Breast epithelium (tissue), 3 donors: ENCODE measurements around the gene ADAMTSL4.

Source experiments
- POLR2A ChIP-seq: fragments of 450-650 bp; IDR thresholded peaks from one replicate; pipeline ENCODE4 v1.6.1; 2016; ENCODE audit warnings: antibody characterized with exemption, mild to moderate bottlenecking, moderate library complexity
- POLR2AphosphoS5 ChIP-seq, 3 donors: sonication (generic); formaldehyde crosslinking; IDR thresholded peaks; one replicate each; pipeline ENCODE4 v1.6.1; 2017; ENCODE audit warnings: antibody characterized with exemption in 3 of 3
- TF ChIP-seq, protein P1 (sequence below), 3 donors: fragments of 450-650 bp; IDR thresholded peaks; one replicate each; pipeline ENCODE4 v1.5.1; 2016 to 2017; ENCODE audit warnings: antibody characterized with exemption in 3 of 3, mild to moderate bottlenecking in 3 of 3, moderate library complexity in 3 of 3

DNA sequence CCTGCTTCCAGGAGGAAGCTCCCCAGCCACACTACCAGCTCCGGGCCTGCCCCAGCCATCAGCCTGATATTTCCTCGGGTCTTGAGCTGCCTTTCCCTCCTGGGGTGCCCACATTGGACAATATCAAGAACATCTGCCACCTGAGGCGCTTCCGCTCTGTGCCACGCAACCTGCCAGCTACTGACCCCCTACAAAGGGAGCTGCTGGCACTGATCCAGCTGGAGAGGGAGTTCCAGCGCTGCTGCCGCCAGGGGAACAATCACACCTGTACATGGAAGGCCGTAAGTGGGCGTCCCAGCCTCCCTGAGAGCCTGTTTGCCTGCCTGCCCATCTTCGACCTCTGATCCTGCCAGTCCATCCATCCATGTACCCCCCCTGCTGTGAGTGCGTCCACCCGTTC lies 37.7 kb upstream of the ADAMTSL4 start:
- TF ChIP-seq, protein P1, sequence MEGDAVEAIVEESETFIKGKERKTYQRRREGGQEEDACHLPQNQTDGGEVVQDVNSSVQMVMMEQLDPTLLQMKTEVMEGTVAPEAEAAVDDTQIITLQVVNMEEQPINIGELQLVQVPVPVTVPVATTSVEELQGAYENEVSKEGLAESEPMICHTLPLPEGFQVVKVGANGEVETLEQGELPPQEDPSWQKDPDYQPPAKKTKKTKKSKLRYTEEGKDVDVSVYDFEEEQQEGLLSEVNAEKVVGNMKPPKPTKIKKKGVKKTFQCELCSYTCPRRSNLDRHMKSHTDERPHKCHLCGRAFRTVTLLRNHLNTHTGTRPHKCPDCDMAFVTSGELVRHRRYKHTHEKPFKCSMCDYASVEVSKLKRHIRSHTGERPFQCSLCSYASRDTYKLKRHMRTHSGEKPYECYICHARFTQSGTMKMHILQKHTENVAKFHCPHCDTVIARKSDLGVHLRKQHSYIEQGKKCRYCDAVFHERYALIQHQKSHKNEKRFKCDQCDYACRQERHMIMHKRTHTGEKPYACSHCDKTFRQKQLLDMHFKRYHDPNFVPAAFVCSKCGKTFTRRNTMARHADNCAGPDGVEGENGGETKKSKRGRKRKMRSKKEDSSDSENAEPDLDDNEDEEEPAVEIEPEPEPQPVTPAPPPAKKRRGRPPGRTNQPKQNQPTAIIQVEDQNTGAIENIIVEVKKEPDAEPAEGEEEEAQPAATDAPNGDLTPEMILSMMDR (IDR thresholded peaks at IDR 0.05): no peak
- TF ChIP-seq POLR2A (no peak), POLR2AphosphoS5 (IDR thresholded peaks at IDR 0.05) (no peak)
